Measurements from ENCODE around the gene CXCR5. TPM values are rescaled to one million over a fixed set of nuclear protein-coding genes. Genes with fewer than 3 reads are reported as not detected.

Gene CXCR5
- total RNA-seq, 4 donors from 2014 or later = 2.5 to 4.1 TPM; not detected in 2

- in situ Hi-C loops (cut with MboI; ENCODE audit: low pct_ligation_motif_present in 1 of 4, low pct_unique_long_range_greater_than_20kb in 1 of 4, low sequenced_read_pairs in 3 of 4) = no loop called here
- peak overlapping the region; percentile 98 to 100 (median 100) for H3K27ac ChIP-seq
These were observed 45.3 kb downstream of the CXCR5 start for GRCh38 chr11:118928870-118929500.

GRCh38 chr11:118929501-118930093 is 45.9 kb downstream of the CXCR5 start:
- peak; percentile 91 for DNase-seq
- H3K27ac ChIP-seq = peak overlapping the region; percentile 98 to 100 (median 100)
- peak overlapping the region; percentile 79 to 94 (median 86) for H3K4me3 ChIP-seq
- no peaks in the 10 kb centered on the region for H3K27me3 ChIP-seq
- H3K4me1 ChIP-seq = peaks cover 9 to 39% (median 29%) of the 10 kb centered on the region in 4 donors
- TF ChIP-seq POLR2AphosphoS5 (IDR thresholded peaks at IDR 0.05) (peak; percentile 35 to 68 (median 65)), EP300 (IDR thresholded peaks at IDR 0.05; ENCODE audit: low read depth) (no peak), CTCF (IDR thresholded peaks at IDR 0.05) (no peak), POLR2A (IDR thresholded peaks at IDR 0.05) (peak; percentile 56)
- H3K36me3 ChIP-seq = no peaks in the 10 kb centered on the region
- intact Hi-C loops (cut with DNase I; ENCODE audit: low total_unique reads) (loop anchor here (1.0 to 2.0 kb wide), 2 partner anchors 23 to 138 kb away; partner anchors contain the start of gene DDX6), in situ Hi-C loops (cut with MboI; ENCODE audit: low pct_ligation_motif_present in 1 of 4, low pct_unique_long_range_greater_than_20kb in 1 of 4, low sequenced_read_pairs in 3 of 4) (no loop called here)
- WGBS, 2 donors (ENCODE audit: low coverage in 1 of 2) = 1% methylated on average over 22 of the region's 26 CpGs; no CpG with 5 or more reads in 1 of the 2 donors
- H3K9me3 ChIP-seq = no peaks in the 10 kb centered on the region

More at GRCh38 chr11:118928870-118929500, 45.3 kb downstream of the CXCR5 start:
- WGBS, 2 donors (ENCODE audit: low coverage in 1 of 2) = 0% methylated on average over 26 of the region's 26 CpGs; no CpG with 5 or more reads in 1 of the 2 donors
- no peak for DNase-seq
- TF ChIP-seq POLR2AphosphoS5 (IDR thresholded peaks at IDR 0.05) = peak in 1 of 3 donors; percentile 50
- no peak for TF ChIP-seq EP300 (IDR thresholded peaks at IDR 0.05; ENCODE audit: low read depth)
- no peak for TF ChIP-seq POLR2A (IDR thresholded peaks at IDR 0.05)
- TF ChIP-seq CTCF (IDR thresholded peaks at IDR 0.05) = no peak
- no peaks in the 10 kb centered on the region for H3K9me3 ChIP-seq
- no peaks in the 10 kb centered on the region for H3K36me3 ChIP-seq
- no peaks in the 10 kb centered on the region for H3K27me3 ChIP-seq
- H3K4me1 ChIP-seq = peaks cover 9 to 43% (median 33%) of the 10 kb centered on the region in 4 donors
- peak overlapping the region; percentile 79 to 94 (median 86) for H3K4me3 ChIP-seq
- intact Hi-C loops (cut with DNase I; ENCODE audit: low total_unique reads) = loop anchor here (1.0 to 2.0 kb wide), 2 partner anchors 22 to 138 kb away; partner anchors contain the start of gene DDX6

- H3K4me1 ChIP-seq = peaks cover 9 to 39% (median 29%) of the 10 kb centered on the region in 4 donors
- 0 to 2% methylated on average over 2 to 19 of the region's 20 CpGs for WGBS, 2 donors (ENCODE audit: low coverage in 1 of 2)
- H3K4me3 ChIP-seq = peak overlapping the region; percentile 79 to 94 (median 86)
- DNase-seq = peak; percentile 96
- no peaks in the 10 kb centered on the region for H3K27me3 ChIP-seq
- no peaks in the 10 kb centered on the region for H3K9me3 ChIP-seq
- H3K36me3 ChIP-seq = no peaks in the 10 kb centered on the region
- in situ Hi-C loops (cut with MboI; ENCODE audit: low pct_ligation_motif_present in 1 of 4, low pct_unique_long_range_greater_than_20kb in 1 of 4, low sequenced_read_pairs in 3 of 4) = no loop called here
- TF ChIP-seq POLR2A (IDR thresholded peaks at IDR 0.05) = peak; percentile 44
- peak; percentile 95 to 100 (median 98) for TF ChIP-seq CTCF (IDR thresholded peaks at IDR 0.05)
- TF ChIP-seq EP300 (IDR thresholded peaks at IDR 0.05; ENCODE audit: low read depth) = peak; percentile 54
- peak; percentile 42 to 74 (median 62) for TF ChIP-seq POLR2AphosphoS5 (IDR thresholded peaks at IDR 0.05)
- H3K27ac ChIP-seq = peak overlapping the region; percentile 98 to 100 (median 100)
- intact Hi-C loops (cut with DNase I; ENCODE audit: low total_unique reads) = no loop called here
These were observed 46.5 kb downstream of the CXCR5 start for GRCh38 chr11:118930094-118930712.

GRCh38 chr11:118931571-118931970 is 47.9 kb downstream of the CXCR5 start:
- in situ Hi-C loops (cut with MboI; ENCODE audit: low pct_ligation_motif_present in 1 of 4, low pct_unique_long_range_greater_than_20kb in 1 of 4, low sequenced_read_pairs in 3 of 4) = no loop called here
- H3K36me3 ChIP-seq = no peaks in the 10 kb centered on the region
- no peaks in the 10 kb centered on the region for H3K9me3 ChIP-seq
- no peak overlapping the region for H3K27ac ChIP-seq
- H3K4me3 ChIP-seq = no peak overlapping the region
- DNase-seq = no peak
- H3K27me3 ChIP-seq = no peaks in the 10 kb centered on the region
- TF ChIP-seq EP300 (IDR thresholded peaks at IDR 0.05; ENCODE audit: low read depth) = no peak
- no peak for TF ChIP-seq CTCF (IDR thresholded peaks at IDR 0.05)
- no peak for TF ChIP-seq POLR2A (IDR thresholded peaks at IDR 0.05)
- no peak for TF ChIP-seq POLR2AphosphoS5 (IDR thresholded peaks at IDR 0.05)
- peaks cover 9 to 32% (median 22%) of the 10 kb centered on the region in 4 donors for H3K4me1 ChIP-seq
- intact Hi-C loops (cut with DNase I; ENCODE audit: low total_unique reads) = no loop called here
